ENCODE data around the gene NOX1. TPM values are rescaled to one million over a fixed set of nuclear protein-coding genes. Genes with fewer than 3 reads are reported as not detected.

NOX1 gene
- polyA plus RNA-seq, 2 of the 4 experiments (the other 2 are of a cell fraction): 1.4 TPM; not detected in 1

DNA sequence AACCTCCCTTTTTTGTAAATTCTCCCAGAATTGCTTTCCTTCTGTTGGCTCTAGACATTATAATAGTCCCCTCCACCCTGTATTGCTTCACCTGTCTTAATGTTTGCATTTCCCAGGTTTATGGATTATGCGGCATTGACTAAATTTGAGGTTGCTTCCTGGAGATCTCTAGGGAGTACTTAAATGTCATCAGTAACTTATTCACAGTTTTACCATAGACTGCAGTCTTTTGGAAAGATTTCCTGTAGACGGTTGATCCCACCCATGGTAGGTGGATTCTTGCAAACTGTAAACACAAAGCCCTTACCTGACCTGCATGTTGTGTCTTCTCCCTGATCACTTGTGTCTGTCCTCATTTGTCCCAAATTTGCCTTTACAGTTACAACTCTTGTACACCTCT, 6.2 kb upstream of the NOX1 start:
- ATAC-seq: no peak
- POLR2A ChIA-PET: no interaction called here
- CTCF ChIA-PET: no interaction called here

DNA sequence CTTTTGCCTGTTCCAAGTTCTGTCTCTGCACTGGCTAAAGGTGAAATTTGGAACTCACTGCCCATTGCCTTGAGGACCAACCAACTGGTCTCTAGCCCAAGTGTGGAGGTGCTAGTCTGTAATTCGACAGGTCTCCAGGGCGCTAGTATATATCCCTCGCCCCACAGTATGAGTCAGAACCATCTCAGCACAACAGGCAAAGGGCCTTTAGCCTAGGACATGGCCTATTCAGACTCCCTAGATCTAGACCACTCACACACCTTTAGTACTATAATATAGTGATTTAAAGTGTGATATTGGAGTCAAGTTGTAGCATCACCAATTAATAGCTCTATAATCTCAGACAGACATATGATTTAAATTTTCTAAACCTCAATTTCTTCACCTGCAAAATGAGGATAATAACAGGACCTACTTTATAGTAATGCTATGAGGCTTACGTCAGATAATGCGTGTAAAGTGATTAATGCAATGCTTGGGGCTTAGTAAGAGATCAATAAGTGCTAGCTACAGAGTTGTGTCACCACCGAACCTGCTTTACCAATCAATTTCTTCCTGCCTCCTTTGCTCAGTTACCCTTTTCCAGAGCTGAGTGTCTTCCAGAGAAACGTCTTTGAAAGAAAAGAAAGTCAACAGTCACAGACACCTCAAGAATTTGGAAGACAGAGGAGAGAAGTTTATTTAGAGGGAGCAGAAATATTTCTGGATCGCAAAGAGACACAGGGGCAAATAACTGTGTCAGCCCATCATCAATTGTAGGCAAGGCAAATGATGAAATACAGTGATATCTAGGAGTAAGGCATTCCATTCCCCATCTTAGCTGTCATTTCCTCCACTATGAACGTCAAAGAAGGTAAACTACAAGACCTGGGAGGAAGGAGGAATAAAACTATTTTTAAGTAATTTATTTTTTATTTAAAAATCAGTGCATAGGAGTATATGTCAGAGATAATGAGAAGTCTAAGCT, 2.3 kb downstream of the NOX1 start:
- Histone ChIP-seq H3K4me3 (no peak overlapping the region), H3K4me2 (peak overlapping the region; percentile 21), H3K9me3 (no peaks in the 10 kb centered on the region), H3K4me1 (peaks cover 19% of the 10 kb centered on the region), H3K27ac (peak overlapping the region; percentile 28 to 35; a peak in 1 of 6 replicates)
- DNase-seq (ENCODE audit: low read depth in 1 of 2, low spot score in 1 of 2) (peak in 1 of 2 experiments; percentile 19), FAIRE-seq (no peak), ATAC-seq (peak in 1 of 2 experiments; percentile 62; a peak in 5 of 6 replicates)
- WGBS (ENCODE audit: missing lambda C conversion rate): 32% methylated on average over 6 of the region's 9 CpGs
- no peak for TF ChIP-seq GATA3 (IDR thresholded peaks at IDR 0.05; ENCODE audit: borderline replicate concordance)
- TF ChIP-seq, protein P1, sequence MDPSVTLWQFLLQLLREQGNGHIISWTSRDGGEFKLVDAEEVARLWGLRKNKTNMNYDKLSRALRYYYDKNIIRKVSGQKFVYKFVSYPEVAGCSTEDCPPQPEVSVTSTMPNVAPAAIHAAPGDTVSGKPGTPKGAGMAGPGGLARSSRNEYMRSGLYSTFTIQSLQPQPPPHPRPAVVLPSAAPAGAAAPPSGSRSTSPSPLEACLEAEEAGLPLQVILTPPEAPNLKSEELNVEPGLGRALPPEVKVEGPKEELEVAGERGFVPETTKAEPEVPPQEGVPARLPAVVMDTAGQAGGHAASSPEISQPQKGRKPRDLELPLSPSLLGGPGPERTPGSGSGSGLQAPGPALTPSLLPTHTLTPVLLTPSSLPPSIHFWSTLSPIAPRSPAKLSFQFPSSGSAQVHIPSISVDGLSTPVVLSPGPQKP (IDR thresholded peaks at IDR 0.05; ENCODE audit: low read depth, low read length): no peak
- CTCF ChIA-PET: no interaction called here
- POLR2A ChIA-PET: no interaction called here

More for the DNA sequence above, 6.2 kb upstream of the NOX1 start:
- TF ChIP-seq NPAS2 (CRISPR knock-in tag; IDR thresholded peaks at IDR 0.05; ENCODE audit: borderline replicate concordance): no peak
- no peak for TF ChIP-seq TP53 (CRISPR knock-in tag; IDR thresholded peaks at IDR 0.05)
- no peak for TF ChIP-seq ZC3H11A (IDR thresholded peaks at IDR 0.05)
- TF ChIP-seq CHD4 (IDR thresholded peaks at IDR 0.05; ENCODE audit: borderline replicate concordance): no peak
- no peak for TF ChIP-seq HOXB13 (CRISPR knock-in tag; IDR thresholded peaks at IDR 0.05; ENCODE audit: low read depth)
- no peak for TF ChIP-seq EP300 (IDR thresholded peaks at IDR 0.05)
- no peak for TF ChIP-seq HDAC2 (IDR thresholded peaks at IDR 0.05)
- no peak for TF ChIP-seq KDM1A (IDR thresholded peaks at IDR 0.05; ENCODE audit: low read depth)
- no peak for TF ChIP-seq NR3C1 (IDR thresholded peaks at IDR 0.05)
- TF ChIP-seq HEYL (CRISPR knock-in tag; IDR thresholded peaks at IDR 0.05): no peak
- no peak for TF ChIP-seq KDM5A (IDR thresholded peaks at IDR 0.05)
- no peak for TF ChIP-seq EHMT2 (IDR thresholded peaks at IDR 0.05; ENCODE audit: low read depth)
- Histone ChIP-seq H3K4me2 (no peak overlapping the region), H3K9me3 (no peaks in the 10 kb centered on the region), H3K27ac (no peak overlapping the region), H3K4me3 (no peak overlapping the region), H3K4me1 (peaks cover 8% of the 10 kb centered on the region; the same call in 1 of the 3 replicates)
- no peak for FAIRE-seq
- WGBS (ENCODE audit: missing lambda C conversion rate): 33% methylated on average over 2 of the region's 2 CpGs
- DNase-seq (ENCODE audit: low read depth in 1 of 2, low spot score in 1 of 2): peak in 1 of 2 experiments; percentile 26

DNA sequence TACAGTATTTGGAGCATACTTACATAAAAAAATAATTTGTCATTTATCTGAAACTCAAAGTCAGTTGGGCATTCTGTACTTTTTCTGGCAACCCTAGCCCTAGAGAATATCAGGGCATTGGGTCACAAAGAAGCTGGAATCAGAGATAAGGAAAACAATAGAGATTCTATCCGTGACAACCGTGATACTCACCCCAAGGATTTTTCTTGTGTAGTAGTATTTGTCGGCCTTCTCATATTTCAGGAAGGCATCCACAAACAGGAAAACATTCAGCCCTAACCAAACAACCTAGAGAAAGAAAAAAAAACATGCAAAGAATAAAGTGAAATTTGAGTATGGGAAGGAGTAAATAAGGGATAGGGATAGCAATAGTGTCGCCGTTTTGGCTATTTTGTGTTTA, 3.6 kb downstream of the NOX1 start:
- DNase-seq (ENCODE audit: low read depth in 1 of 2, low spot score in 1 of 2) (peak in 1 of 2 experiments; percentile 17), ATAC-seq (no peak; a peak in 1 of 6 replicates), FAIRE-seq (no peak)
- Histone ChIP-seq H3K4me2 (peak overlapping the region; percentile 28; the same call in 2 of the 3 replicates), H3K4me1 (peaks cover 19% of the 10 kb centered on the region), H3K27ac (no peak overlapping the region; a peak in 1 of 6 replicates), H3K4me3 (no peak overlapping the region), H3K9me3 (no peaks in the 10 kb centered on the region)
- ChIA-PET POLR2A (no interaction called here), CTCF (no interaction called here)
- TF ChIP-seq EHMT2 (IDR thresholded peaks at IDR 0.05; ENCODE audit: low read depth) (no peak), JUNB (IDR thresholded peaks at IDR 0.05) (no peak), KDM1A (IDR thresholded peaks at IDR 0.05; ENCODE audit: low read depth) (no peak), JUN (IDR thresholded peaks at IDR 0.05) (no peak), HOXB13 (CRISPR knock-in tag; IDR thresholded peaks at IDR 0.05; ENCODE audit: low read depth) (no peak), NPAS2 (CRISPR knock-in tag; IDR thresholded peaks at IDR 0.05; ENCODE audit: borderline replicate concordance) (no peak), CBX8 (IDR thresholded peaks at IDR 0.05) (no peak), TP53 (CRISPR knock-in tag; IDR thresholded peaks at IDR 0.05) (no peak), FOSB (CRISPR knock-in tag; IDR thresholded peaks at IDR 0.05) (no peak), HDAC2 (IDR thresholded peaks at IDR 0.05) (no peak)
- 14% methylated on average over 5 of the region's 5 CpGs for WGBS (ENCODE audit: missing lambda C conversion rate)

DNA sequence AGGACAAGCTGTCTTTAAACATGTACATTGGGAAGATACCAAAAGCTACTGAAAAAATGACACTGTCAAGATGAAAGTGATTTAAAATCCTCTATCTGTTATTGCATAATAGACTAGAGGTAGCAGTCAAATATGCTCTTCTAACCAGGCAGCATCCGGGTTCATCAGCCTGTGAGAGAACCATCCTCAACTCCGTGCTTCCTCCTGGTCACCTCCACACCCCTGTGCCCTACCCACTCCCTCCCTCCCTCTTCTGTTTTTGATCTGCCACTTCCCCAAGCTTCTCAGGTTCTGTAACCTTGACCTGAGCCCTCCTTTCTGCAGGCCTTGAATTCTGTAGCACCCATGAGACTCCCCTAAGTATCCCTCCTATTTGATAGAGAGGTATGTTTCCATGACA, 5.9 kb downstream of the NOX1 start:
- CTCF ChIA-PET: no interaction called here
- H3K9me3 ChIP-seq: no peaks in the 10 kb centered on the region
- no peak for ATAC-seq
- TF ChIP-seq RNF2 (IDR thresholded peaks at IDR 0.05; ENCODE audit: borderline replicate concordance, low read depth) (no peak), ZNF302 (CRISPR knock-in tag; IDR thresholded peaks at IDR 0.05) (no peak), HOXB5 (CRISPR knock-in tag; IDR thresholded peaks at IDR 0.05) (no peak)
- TF ChIP-seq, protein P2, sequence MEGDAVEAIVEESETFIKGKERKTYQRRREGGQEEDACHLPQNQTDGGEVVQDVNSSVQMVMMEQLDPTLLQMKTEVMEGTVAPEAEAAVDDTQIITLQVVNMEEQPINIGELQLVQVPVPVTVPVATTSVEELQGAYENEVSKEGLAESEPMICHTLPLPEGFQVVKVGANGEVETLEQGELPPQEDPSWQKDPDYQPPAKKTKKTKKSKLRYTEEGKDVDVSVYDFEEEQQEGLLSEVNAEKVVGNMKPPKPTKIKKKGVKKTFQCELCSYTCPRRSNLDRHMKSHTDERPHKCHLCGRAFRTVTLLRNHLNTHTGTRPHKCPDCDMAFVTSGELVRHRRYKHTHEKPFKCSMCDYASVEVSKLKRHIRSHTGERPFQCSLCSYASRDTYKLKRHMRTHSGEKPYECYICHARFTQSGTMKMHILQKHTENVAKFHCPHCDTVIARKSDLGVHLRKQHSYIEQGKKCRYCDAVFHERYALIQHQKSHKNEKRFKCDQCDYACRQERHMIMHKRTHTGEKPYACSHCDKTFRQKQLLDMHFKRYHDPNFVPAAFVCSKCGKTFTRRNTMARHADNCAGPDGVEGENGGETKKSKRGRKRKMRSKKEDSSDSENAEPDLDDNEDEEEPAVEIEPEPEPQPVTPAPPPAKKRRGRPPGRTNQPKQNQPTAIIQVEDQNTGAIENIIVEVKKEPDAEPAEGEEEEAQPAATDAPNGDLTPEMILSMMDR (IDR thresholded peaks at IDR 0.05): no peak
- TF ChIP-seq, protein P1 (IDR thresholded peaks at IDR 0.05; ENCODE audit: low read depth, low read length): no peak
- TF ChIP-seq, protein P3, sequence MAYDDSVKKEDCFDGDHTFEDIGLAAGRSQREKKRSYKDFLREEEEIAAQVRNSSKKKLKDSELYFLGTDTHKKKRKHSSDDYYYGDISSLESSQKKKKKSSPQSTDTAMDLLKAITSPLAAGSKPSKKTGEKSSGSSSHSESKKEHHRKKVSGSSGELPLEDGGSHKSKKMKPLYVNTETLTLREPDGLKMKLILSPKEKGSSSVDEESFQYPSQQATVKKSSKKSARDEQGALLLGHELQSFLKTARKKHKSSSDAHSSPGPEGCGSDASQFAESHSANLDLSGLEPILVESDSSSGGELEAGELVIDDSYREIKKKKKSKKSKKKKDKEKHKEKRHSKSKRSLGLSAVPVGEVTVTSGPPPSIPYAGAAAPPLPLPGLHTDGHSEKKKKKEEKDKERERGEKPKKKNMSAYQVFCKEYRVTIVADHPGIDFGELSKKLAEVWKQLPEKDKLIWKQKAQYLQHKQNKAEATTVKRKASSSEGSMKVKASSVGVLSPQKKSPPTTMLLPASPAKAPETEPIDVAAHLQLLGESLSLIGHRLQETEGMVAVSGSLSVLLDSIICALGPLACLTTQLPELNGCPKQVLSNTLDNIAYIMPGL (CRISPR knock-in tag; IDR thresholded peaks at IDR 0.05; ENCODE audit: borderline replicate concordance): no peak

More for the DNA sequence above, 5.9 kb downstream of the NOX1 start:
- 77% methylated on average over 2 of the region's 2 CpGs for WGBS (ENCODE audit: missing lambda C conversion rate)
- FAIRE-seq (no peak), DNase-seq (ENCODE audit: low read depth in 1 of 2, low spot score in 1 of 2) (no peak)
- H3K27ac ChIP-seq: no peak overlapping the region
- POLR2A ChIA-PET: no interaction called here
- H3K4me3 ChIP-seq: no peak overlapping the region
- H3K4me2 ChIP-seq: no peak overlapping the region
- peaks cover 19% of the 10 kb centered on the region; the same call in 2 of the 3 replicates for H3K4me1 ChIP-seq

Data from A549 (cell line).